Mammary epithelial cell (primary cell): ENCODE data around the gene POLD3.

ENCODE experiments used
- CTCF ChIP-seq, 2 donors: IDR thresholded peaks in 1 of 2; conservative IDR thresholded peaks in 1 of 2; 2 replicates each; pipeline ENCODE4 v1.5.1; 2011 to 2012; ENCODE audit warnings: inconsistent platforms in 2 of 2, low read length in 2 of 2, mild to moderate bottlenecking in 2 of 2, control low read depth in 1 of 2, low read depth in 1 of 2; ENCODE audit not compliant: insufficient read depth in 1 of 2; ENCODE audit errors: extremely low read depth in 1 of 2
- EZH2 ChIP-seq: IDR thresholded peaks from 2 replicates; pipeline ENCODE4 v1.6.1; 2012; ENCODE audit warnings: low read length, inconsistent platforms, borderline replicate concordance

DNA sequence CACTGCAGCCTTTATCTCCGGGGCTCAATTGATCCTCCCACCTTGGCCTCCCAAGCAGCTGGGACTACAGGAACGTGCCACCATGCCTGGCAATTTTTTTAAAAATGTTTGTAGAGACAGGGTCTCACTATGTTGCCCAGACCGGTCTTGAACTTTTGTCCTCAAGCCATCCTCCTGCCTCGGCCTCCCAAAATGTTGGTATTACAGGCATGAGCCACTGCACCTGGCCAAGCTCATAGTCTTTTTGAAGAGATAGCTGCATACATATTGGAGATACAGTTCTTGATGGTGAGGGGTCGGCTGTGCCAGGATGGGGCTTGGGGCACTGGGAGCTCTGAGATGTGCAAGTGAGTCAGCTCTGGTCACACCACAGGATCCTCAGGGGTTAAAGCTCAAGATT is 85.7 kb downstream of the POLD3 start:
- TF ChIP-seq CTCF (conservative IDR thresholded peaks at IDR 0.05 in 1 of 2, IDR thresholded peaks at IDR 0.05 in 1 of 2; ENCODE audit: extremely low read depth in 1 of 2, insufficient read depth in 1 of 2, low read depth in 1 of 2, low read length in 2 of 2) (no peak), EZH2 (no peak)
